Neural cell (in vitro differentiated cells): ENCODE data around the gene DUOX1. TPM values are rescaled to one million over a fixed set of nuclear protein-coding genes. Genes with fewer than 3 reads are reported as not detected.

Experiments
- H2AFZ ChIP-seq: fragments of 200-600, 300-800 bp; sonication (generic), shearing (Covaris generic); 2 replicates; pipeline ENCODE4 v1.6.0; 2014; ENCODE audit warnings: low read depth, mild to moderate bottlenecking, antibody characterized with exemption, low read length, moderate library complexity
- H3F3A ChIP-seq: fragments of 200-600 bp; shearing (Covaris generic); 2 replicates; pipeline ENCODE4 v1.6.1; 2016; ENCODE audit warnings: mild to moderate bottlenecking, moderate library complexity, mixed read lengths, antibody characterized with exemption, low read length; ENCODE audit not compliant: insufficient read depth, poor library complexity, severe bottlenecking
- H3K27ac ChIP-seq: fragments of 200-600, 300-800 bp; sonication (generic), shearing (Covaris generic); 2 replicates; pipeline ENCODE4 v1.5.1; 2014; ENCODE audit warnings: mild to moderate bottlenecking, low read length, moderate library complexity
- H3K27me3 ChIP-seq: fragments of 300-800, 200-600 bp; sonication (generic), shearing (Covaris generic); 2 replicates; pipeline ENCODE4 v1.6.0; 2014; ENCODE audit warnings: mild to moderate bottlenecking, low read depth, low read length, moderate library complexity; ENCODE audit not compliant: insufficient read depth
- H3K36me3 ChIP-seq: fragments of 300-800, 200-600 bp; sonication (generic), shearing (Covaris generic); 2 replicates; pipeline ENCODE4 v1.5.1; 2014; ENCODE audit warnings: mild to moderate bottlenecking, antibody characterized with exemption, low read length, moderate library complexity; ENCODE audit not compliant: insufficient read depth
- H3K4me2 ChIP-seq: fragments of 300-800, 200-600 bp; sonication (generic), shearing (Covaris generic); 2 replicates; pipeline ENCODE4 v1.6.0; 2014; ENCODE audit warnings: mild to moderate bottlenecking, low read length
- H3K4me3 ChIP-seq: fragments of 300-800, 200-600 bp; sonication (generic), shearing (Covaris generic); 2 replicates; pipeline ENCODE4 v1.5.1; 2014; ENCODE audit warnings: mild to moderate bottlenecking, low read length, moderate library complexity
- H3K79me2 ChIP-seq: fragments of 200-600 bp; shearing (Covaris generic); replicated peaks from 2 replicates; pipeline ENCODE4 v1.6.0; 2014; ENCODE audit warnings: mild to moderate bottlenecking, low read length, moderate library complexity; ENCODE audit not compliant: insufficient read depth
- H3K9ac ChIP-seq: fragments of 300-800, 200-600 bp; sonication (generic), shearing (Covaris generic); 2 replicates; pipeline ENCODE4 v1.6.1; 2016; ENCODE audit warnings: mild to moderate bottlenecking, low read length, mixed read lengths
- H3K9me2 ChIP-seq: fragments of 200-600 bp; shearing (Covaris generic); 2 replicates; pipeline ENCODE4 v1.6.1; 2016; ENCODE audit warnings: mild to moderate bottlenecking, low read length, mixed read lengths; ENCODE audit not compliant: insufficient read depth
- H3K9me3 ChIP-seq: fragments of 200-600, 300-800 bp; sonication (generic), shearing (Covaris generic); 2 replicates; pipeline ENCODE4 v1.6.1; 2016; ENCODE audit warnings: mild to moderate bottlenecking, mixed run types, low read length, moderate library complexity, mixed read lengths
- H4K20me1 ChIP-seq: fragments of 200-600 bp; shearing (Covaris generic); 2 replicates; pipeline ENCODE4 v1.6.1; 2016; ENCODE audit warnings: mild to moderate bottlenecking, mixed run types; ENCODE audit not compliant: insufficient read depth
- CTCF ChIP-seq: fragments of 450-650 bp; IDR thresholded peaks from 2 replicates; pipeline ENCODE4 v1.5.1; 2014; ENCODE audit warnings: antibody characterized with exemption, mild to moderate bottlenecking, moderate library complexity; ENCODE audit not compliant: poor library complexity, severe bottlenecking
- EP300 ChIP-seq: fragments of 450-650 bp; conservative IDR thresholded peaks from 2 replicates; pipeline ENCODE4 v1.6.1; 2014; ENCODE audit warnings: antibody characterized with exemption, mild to moderate bottlenecking, moderate library complexity; ENCODE audit not compliant: poor library complexity, severe bottlenecking
- EZH2 ChIP-seq: fragments of 200-600, 300-800 bp; shearing (Covaris generic), sonication (generic); IDR thresholded peaks from 2 replicates; pipeline ENCODE4 v1.6.1; 2014; ENCODE audit warnings: antibody characterized with exemption, low read length, borderline replicate concordance, mild to moderate bottlenecking; ENCODE audit not compliant: insufficient read depth, poor library complexity, severe bottlenecking
- MXI1 ChIP-seq: fragments of 450-650 bp; conservative IDR thresholded peaks from 2 replicates; pipeline ENCODE4 v1.6.1; 2014; ENCODE audit warnings: antibody characterized with exemption, mild to moderate bottlenecking; ENCODE audit not compliant: poor library complexity, severe bottlenecking
- POLR2AphosphoS5 ChIP-seq: IDR thresholded peaks from 2 replicates; pipeline ENCODE4 v1.6.1; 2012
- RAD21 ChIP-seq: fragments of 450-650 bp; conservative IDR thresholded peaks from 2 replicates; pipeline ENCODE4 v1.6.1; 2014; ENCODE audit warnings: antibody characterized with exemption, mild to moderate bottlenecking, moderate library complexity
- REST ChIP-seq: IDR thresholded peaks from 2 replicates; pipeline ENCODE4 v1.6.1; 2012; ENCODE audit warnings: borderline replicate concordance
- SMC3 ChIP-seq: fragments of 450-650 bp; conservative IDR thresholded peaks from 2 replicates; pipeline ENCODE4 v1.6.1; 2014; ENCODE audit warnings: antibody characterized with exemption, mild to moderate bottlenecking, moderate library complexity; ENCODE audit not compliant: poor library complexity
- TAF1 ChIP-seq: IDR thresholded peaks from 2 replicates; pipeline ENCODE4 v1.6.1; 2012; ENCODE audit warnings: low read depth
- polyA plus RNA-seq: library from polyadenylated mRNA; depleted of rRNA; stranded (reverse); fragments of >200 nt; gene quantifications from 2 replicates; pipeline ENCODE4 v1.2.3, GENCODE V29; 2014

Gene DUOX1
- polyA plus RNA-seq, 1 donor from 2014 or later, result not detected

GRCh38 chr15:45097466-45097865 is 32.3 kb upstream of the DUOX1 start:
- no peaks in the 10 kb centered on the region for H3K27me3 ChIP-seq
- no peaks in the 10 kb centered on the region for H3K36me3 ChIP-seq
- H3K4me3 ChIP-seq, result no peak overlapping the region
- no peaks in the 10 kb centered on the region for H4K20me1 ChIP-seq
- no peak overlapping the region for H3K9ac ChIP-seq
- H3K4me2 ChIP-seq, result no peak overlapping the region
- TF ChIP-seq EP300 (no peak), POLR2AphosphoS5 (no peak), CTCF (no peak), RAD21 (no peak), REST (no peak), EZH2 (no peak), MXI1 (no peak), SMC3 (no peak), TAF1 (no peak)
- H3F3A ChIP-seq, result no peaks in the 10 kb centered on the region
- no peak overlapping the region for H2AFZ ChIP-seq
- H3K9me3 ChIP-seq, result no peaks in the 10 kb centered on the region
- no peak overlapping the region for H3K27ac ChIP-seq
- H3K79me2 ChIP-seq, result no peaks in the 10 kb centered on the region
- H3K9me2 ChIP-seq, result no peaks in the 10 kb centered on the region

DNA sequence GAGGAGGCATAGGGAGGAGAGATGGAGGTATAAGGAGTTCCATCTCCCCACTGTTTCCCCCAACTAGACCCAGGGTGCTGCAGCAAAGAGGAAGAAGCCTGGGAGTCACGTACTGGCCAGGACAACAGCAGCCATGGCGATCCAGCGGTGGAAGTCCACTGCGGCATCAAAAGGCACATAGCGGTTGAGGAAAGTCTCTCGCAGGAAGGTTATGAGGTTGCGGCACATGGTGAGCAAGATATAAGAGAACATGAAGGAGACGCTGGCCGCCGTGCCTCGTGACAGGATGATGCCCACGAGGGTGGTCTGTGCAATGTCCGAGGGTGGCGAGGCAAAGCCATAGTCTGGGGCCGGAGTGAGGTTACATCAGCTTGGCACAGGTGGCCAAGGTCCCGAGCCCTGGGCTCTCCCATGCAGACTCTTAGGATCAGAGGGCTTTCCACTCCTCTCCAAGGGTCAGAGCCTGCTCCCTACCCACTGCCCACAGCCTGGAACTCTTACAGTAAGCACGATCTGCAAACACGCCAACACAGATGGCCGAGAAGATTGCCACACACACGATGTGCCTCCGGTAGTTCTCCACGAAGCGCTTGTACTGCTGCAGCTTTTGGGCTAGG is 30.1 kb upstream of the DUOX1 start:
- Histone ChIP-seq H3K4me3 (no peak overlapping the region), H3K79me2 (no peaks in the 10 kb centered on the region), H3K36me3 (no peaks in the 10 kb centered on the region), H3K9ac (no peak overlapping the region), H3K4me2 (no peak overlapping the region), H3K9me2 (no peaks in the 10 kb centered on the region), H2AFZ (no peak overlapping the region), H4K20me1 (no peaks in the 10 kb centered on the region), H3K27ac (no peak overlapping the region), H3K27me3 (no peaks in the 10 kb centered on the region), H3F3A (no peaks in the 10 kb centered on the region), H3K9me3 (no peaks in the 10 kb centered on the region)
- TF ChIP-seq EP300 (no peak), POLR2AphosphoS5 (no peak), SMC3 (no peak), MXI1 (no peak), TAF1 (no peak), EZH2 (no peak), REST (no peak), RAD21 (no peak), CTCF (no peak)
